Measurements from ENCODE around the gene TIMP3. TPM values are rescaled to one million over a fixed set of nuclear protein-coding genes. Genes with fewer than 3 reads are reported as not detected.

Gene TIMP3
- total RNA-seq, 1 experiment from 2014 or later: 0.87 TPM

DNA sequence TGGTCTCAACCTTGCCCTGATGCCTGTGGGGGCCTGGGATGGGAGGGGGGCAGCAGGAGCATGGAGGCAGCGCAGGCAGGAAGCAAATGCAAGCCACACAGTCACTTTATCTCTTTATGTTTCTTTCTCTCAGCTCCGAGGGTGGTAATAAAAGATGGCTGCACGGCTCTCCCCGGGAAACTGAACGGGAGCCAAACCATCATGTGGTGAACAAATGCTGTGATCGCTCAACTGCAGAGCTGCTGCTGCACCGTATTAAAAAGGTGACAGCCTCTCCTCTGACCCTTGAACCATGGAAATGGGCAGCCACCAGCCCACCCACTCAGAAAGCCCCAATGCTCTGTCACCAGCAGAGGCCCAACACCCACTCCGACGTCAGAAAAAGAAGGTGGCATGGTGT is 110.0 kb downstream of the TIMP3 start:
- DNase-seq: no peak
- H3K79me2 ChIP-seq (ENCODE audit: insufficient read depth, low read length): no peaks in the 10 kb centered on the region
- H2BK15ac ChIP-seq (ENCODE audit: low read depth, low read length): no peak overlapping the region
- Mint-ChIP-seq H3K27me3 (ENCODE audit: low read depth) (no peaks in the 10 kb centered on the region; the same call in 1 of the 2 replicates), H3K9me3 (peaks cover 7 to 13% of the 10 kb centered on the region in 2 experiments), H3K27ac (no peak overlapping the region), H3K4me3 (no peak overlapping the region), H3K36me3 (ENCODE audit: insufficient read depth in 1 of 3, low read depth in 3 of 3) (peaks cover 11 to 23% (median 18%) of the 10 kb centered on the region in 3 experiments; a peak in 6 of 7 replicates), H3K4me1 (peaks cover 8 to 17% of the 10 kb centered on the region in 2 experiments)
- no peaks in the 10 kb centered on the region for H4K20me1 ChIP-seq (ENCODE audit: control insufficient read depth, insufficient read depth, insufficient read length)
- H2BK5ac ChIP-seq (ENCODE audit: insufficient read length, low read length): no peak overlapping the region
- H3K9ac ChIP-seq (ENCODE audit: extremely low read depth, insufficient read length, low read length): no peak overlapping the region
- H3K27me3 ChIP-seq (ENCODE audit: insufficient read depth, low read length): no peaks in the 10 kb centered on the region
- no CpG with 5 or more reads among the region's 9 CpGs for WGBS (ENCODE audit: extremely low coverage, insufficient read length, low lambda C conversion rate)
- H3K23ac ChIP-seq (ENCODE audit: insufficient read length, low read depth, low read length): no peak overlapping the region
- H3T11ph ChIP-seq (ENCODE audit: low read length): no peak overlapping the region
- H2AFZ ChIP-seq (ENCODE audit: low read length): no peak overlapping the region
- no peak overlapping the region for H4K91ac ChIP-seq (ENCODE audit: insufficient read length, low read depth, low read length)
- H2AK5ac ChIP-seq (ENCODE audit: insufficient read length, low read length): no peak overlapping the region
- no peak overlapping the region for H4K8ac ChIP-seq (replicated peaks; ENCODE audit: insufficient read length, low read depth, low read length)
- no peak overlapping the region for H4K5ac ChIP-seq (ENCODE audit: insufficient read length, low read depth, low read length)
- H2BK12ac ChIP-seq (ENCODE audit: insufficient read length, low read depth, low read length): no peak overlapping the region
- H2BK20ac ChIP-seq (ENCODE audit: low read depth, low read length, poor library complexity, severe bottlenecking): no peak overlapping the region
- no peaks in the 10 kb centered on the region for H3K4me1 ChIP-seq (ENCODE audit: insufficient read depth, low read length)
- no peak overlapping the region for H3K27ac ChIP-seq (ENCODE audit: insufficient read length, low read depth, low read length)
- no peak overlapping the region for H3K4ac ChIP-seq (ENCODE audit: low read depth, low read length)
- peaks cover 8% of the 10 kb centered on the region for H3K9me3 ChIP-seq (ENCODE audit: control insufficient read depth, low read depth, low read length)
- no peak overlapping the region for H3K18ac ChIP-seq (ENCODE audit: insufficient read length, low read depth, low read length)
- H3K56ac ChIP-seq (ENCODE audit: insufficient read length, low read depth, low read length): no peak overlapping the region
- H3K23me2 ChIP-seq (ENCODE audit: insufficient read length, low read depth, low read length, poor library complexity, severe bottlenecking): no peaks in the 10 kb centered on the region
- H3K4me2 ChIP-seq (ENCODE audit: insufficient read depth, insufficient read length, low read length): no peak overlapping the region
- TF ChIP-seq, protein P1, sequence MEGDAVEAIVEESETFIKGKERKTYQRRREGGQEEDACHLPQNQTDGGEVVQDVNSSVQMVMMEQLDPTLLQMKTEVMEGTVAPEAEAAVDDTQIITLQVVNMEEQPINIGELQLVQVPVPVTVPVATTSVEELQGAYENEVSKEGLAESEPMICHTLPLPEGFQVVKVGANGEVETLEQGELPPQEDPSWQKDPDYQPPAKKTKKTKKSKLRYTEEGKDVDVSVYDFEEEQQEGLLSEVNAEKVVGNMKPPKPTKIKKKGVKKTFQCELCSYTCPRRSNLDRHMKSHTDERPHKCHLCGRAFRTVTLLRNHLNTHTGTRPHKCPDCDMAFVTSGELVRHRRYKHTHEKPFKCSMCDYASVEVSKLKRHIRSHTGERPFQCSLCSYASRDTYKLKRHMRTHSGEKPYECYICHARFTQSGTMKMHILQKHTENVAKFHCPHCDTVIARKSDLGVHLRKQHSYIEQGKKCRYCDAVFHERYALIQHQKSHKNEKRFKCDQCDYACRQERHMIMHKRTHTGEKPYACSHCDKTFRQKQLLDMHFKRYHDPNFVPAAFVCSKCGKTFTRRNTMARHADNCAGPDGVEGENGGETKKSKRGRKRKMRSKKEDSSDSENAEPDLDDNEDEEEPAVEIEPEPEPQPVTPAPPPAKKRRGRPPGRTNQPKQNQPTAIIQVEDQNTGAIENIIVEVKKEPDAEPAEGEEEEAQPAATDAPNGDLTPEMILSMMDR (conservative IDR thresholded peaks at IDR 0.05): no peak
- no peak overlapping the region for H3K14ac ChIP-seq (ENCODE audit: insufficient read depth, low read length)
- H3K79me1 ChIP-seq (ENCODE audit: insufficient read depth, low read depth, low read length, poor library complexity, severe bottlenecking): no peaks in the 10 kb centered on the region
- H2BK120ac ChIP-seq (ENCODE audit: low read depth, low read length, poor library complexity, severe bottlenecking): no peak overlapping the region
